Astrocyte (in vitro differentiated cells and primary cell): Measurements from ENCODE around the gene TIMP3. TPM values are rescaled to one million over a fixed set of nuclear protein-coding genes. Genes with fewer than 3 reads are reported as not detected.

Source experiments
- DNase-seq: peaks from one replicate; pipeline ENCODE4 v3.0.0-alpha.2; 2010; ENCODE audit warnings: low read depth
- FAIRE-seq: peaks from 2 replicates; lab custom pipeline; 2011; peaks lifted over from hg19 to GRCh38; lab: Jason Lieb, UNC
- H2AFZ ChIP-seq: 2 replicates; pipeline ENCODE4 v1.6.0; 2012; ENCODE audit warnings: low read depth, low read length, inconsistent platforms
- H3K27ac ChIP-seq: 2 replicates; pipeline ENCODE4 v1.5.1; 2011; ENCODE audit warnings: low read depth, low read length, inconsistent platforms
- H3K27me3 ChIP-seq: 2 replicates; pipeline ENCODE4 v1.6.0; 2011; ENCODE audit warnings: low read length, inconsistent platforms; ENCODE audit not compliant: insufficient read depth
- H3K36me3 ChIP-seq: 2 replicates; pipeline ENCODE4 v1.5.1; 2011; ENCODE audit warnings: low read length, inconsistent platforms; ENCODE audit not compliant: insufficient read depth
- H3K4me1 ChIP-seq: 2 replicates; pipeline ENCODE4 v1.5.1; 2011; ENCODE audit warnings: low read length, inconsistent platforms; ENCODE audit not compliant: insufficient read depth
- H3K4me2 ChIP-seq: 2 replicates; pipeline ENCODE4 v1.6.0; 2012; ENCODE audit warnings: low read length, inconsistent platforms
- H3K4me3 ChIP-seq: 2 replicates; pipeline ENCODE4 v1.5.1; 2011; ENCODE audit warnings: low read depth, mild to moderate bottlenecking, low read length, inconsistent platforms; ENCODE audit not compliant: insufficient read depth
- H3K79me2 ChIP-seq: 2 replicates; pipeline ENCODE4 v1.6.0; 2012; ENCODE audit warnings: mild to moderate bottlenecking, low read length, inconsistent platforms; ENCODE audit not compliant: insufficient read depth
- H3K9ac ChIP-seq: 2 replicates; pipeline ENCODE4 v1.6.0; 2012; ENCODE audit warnings: mild to moderate bottlenecking, low read length, inconsistent platforms
- H3K9me3 ChIP-seq: 2 replicates; pipeline ENCODE4 v1.5.1; 2012; ENCODE audit warnings: low read depth, mild to moderate bottlenecking, low read length, inconsistent platforms; ENCODE audit not compliant: insufficient read depth
- H4K20me1 ChIP-seq: 2 replicates; pipeline ENCODE4 v1.6.0; 2012; ENCODE audit warnings: low read length, inconsistent platforms; ENCODE audit not compliant: insufficient read depth
- H3K27ac Mint-ChIP-seq: one replicate; pipeline ENCODE4 v1.8.0; 2021; ENCODE audit warnings: mild to moderate bottlenecking, mixed read lengths; ENCODE audit not compliant: unreplicated experiment
- H3K27me3 Mint-ChIP-seq: one replicate; pipeline ENCODE4 v1.8.0; 2021; ENCODE audit warnings: low read depth, mixed read lengths; ENCODE audit not compliant: unreplicated experiment
- H3K36me3 Mint-ChIP-seq: one replicate; pipeline ENCODE4 v1.8.0; 2021; ENCODE audit warnings: low read depth, mixed read lengths; ENCODE audit not compliant: unreplicated experiment
- H3K4me1 Mint-ChIP-seq: one replicate; pipeline ENCODE4 v1.8.0; 2021; ENCODE audit warnings: low read depth, mixed read lengths; ENCODE audit not compliant: unreplicated experiment
- H3K4me3 Mint-ChIP-seq: one replicate; pipeline ENCODE4 v1.8.0; 2021; ENCODE audit warnings: mild to moderate bottlenecking, moderate library complexity, mixed read lengths; ENCODE audit not compliant: unreplicated experiment
- H3K9me3 Mint-ChIP-seq: one replicate; pipeline ENCODE4 v1.8.0; 2021; ENCODE audit warnings: mild to moderate bottlenecking, mixed read lengths; ENCODE audit not compliant: unreplicated experiment
- CTCF ChIP-seq: IDR thresholded peaks from 2 replicates; pipeline ENCODE4 v1.5.1; 2011; ENCODE audit warnings: low read depth, mild to moderate bottlenecking, inconsistent platforms, low read length, moderate library complexity; ENCODE audit not compliant: insufficient read depth
- EZH2 ChIP-seq: IDR thresholded peaks from 2 replicates; pipeline ENCODE4 v1.6.1; 2012; ENCODE audit warnings: mild to moderate bottlenecking, low read length, inconsistent platforms; ENCODE audit not compliant: insufficient read depth
- total RNA-seq: library from RNA; stranded (reverse); gene quantifications from 2 replicates; pipeline ENCODE4 v1.2.1, GENCODE V29; 2021

The TIMP3 gene
- total RNA-seq, 1 donor from 2014 or later: 145 TPM

DNA sequence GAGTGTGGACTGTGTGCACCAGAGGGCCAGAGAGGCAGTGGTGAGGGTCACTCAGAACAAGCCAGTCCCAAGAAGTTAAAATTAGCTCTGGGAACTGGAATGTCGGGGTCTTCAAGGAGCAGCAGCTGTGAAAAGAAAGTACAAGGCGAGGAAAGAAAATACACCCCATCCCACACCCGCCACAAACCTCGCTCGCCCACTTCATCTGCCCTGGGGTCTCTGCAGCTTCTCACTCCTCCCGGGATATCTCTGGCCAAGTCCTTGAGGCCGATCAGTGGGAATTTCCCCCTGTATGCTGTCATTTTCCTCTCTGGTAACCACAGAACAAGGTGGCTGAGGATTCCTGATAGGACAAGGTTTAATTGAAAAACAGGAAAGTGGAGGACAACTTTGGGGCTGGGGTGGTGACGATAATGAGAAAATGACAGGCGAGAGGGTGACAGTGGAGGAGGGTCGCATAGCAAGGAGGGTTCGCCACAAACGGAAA lies 36.3 kb upstream of the TIMP3 start:
- peaks cover 4% of the 10 kb centered on the region for H3K9me3 ChIP-seq
- Mint-ChIP-seq H3K4me1 (peaks cover 21% of the 10 kb centered on the region), H3K27ac (peak overlapping the region; percentile 35), H3K4me3 (no peak overlapping the region), H3K36me3 (no peaks in the 10 kb centered on the region), H3K27me3 (no peaks in the 10 kb centered on the region), H3K9me3 (peaks cover 15% of the 10 kb centered on the region)
- peak overlapping the region; percentile 39 for H2AFZ ChIP-seq
- DNase-seq: peak; percentile 47
- H3K27ac ChIP-seq: peak overlapping the region; percentile 41
- H3K4me3 ChIP-seq: no peak overlapping the region
- peaks cover 34% of the 10 kb centered on the region for H3K4me1 ChIP-seq
- no peaks in the 10 kb centered on the region for H3K36me3 ChIP-seq
- FAIRE-seq: no peak
- no peaks in the 10 kb centered on the region for H3K79me2 ChIP-seq
- H3K9ac ChIP-seq: peak overlapping the region; percentile 21
- no peak for TF ChIP-seq CTCF
- no peak for TF ChIP-seq EZH2
- peak overlapping the region; percentile 14 for H3K4me2 ChIP-seq
- H3K27me3 ChIP-seq: peaks cover 3% of the 10 kb centered on the region
- H4K20me1 ChIP-seq: no peaks in the 10 kb centered on the region

DNA sequence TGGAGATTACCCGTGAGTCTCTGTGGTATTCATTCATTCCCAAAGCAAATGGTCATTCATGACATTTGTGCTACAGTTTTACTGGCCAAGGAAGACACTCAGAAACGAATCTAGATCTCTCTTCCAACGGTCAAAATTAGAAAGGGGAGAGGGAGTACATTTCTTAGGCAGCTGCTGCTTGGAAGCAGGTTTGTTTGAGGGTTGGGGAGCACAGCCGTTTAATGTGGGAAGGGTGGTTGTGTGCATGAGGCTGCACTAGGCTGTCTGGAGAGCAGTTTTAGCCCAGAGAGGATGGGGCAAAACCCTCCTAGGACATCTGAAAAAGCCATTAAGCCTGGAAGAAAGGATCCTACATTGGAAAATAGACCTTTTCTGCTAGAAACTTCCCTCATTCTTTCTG lies 29.7 kb upstream of the TIMP3 start:
- Mint-ChIP-seq H3K4me1 (peaks cover under 1% of the 10 kb centered on the region), H3K27me3 (peaks cover 9% of the 10 kb centered on the region), H3K36me3 (no peaks in the 10 kb centered on the region), H3K4me3 (no peak overlapping the region), H3K27ac (no peak overlapping the region), H3K9me3 (peaks cover 5% of the 10 kb centered on the region)
- Histone ChIP-seq H3K4me1 (no peaks in the 10 kb centered on the region), H3K9ac (no peak overlapping the region), H3K27ac (no peak overlapping the region), H4K20me1 (no peaks in the 10 kb centered on the region), H3K4me3 (no peak overlapping the region), H3K79me2 (no peaks in the 10 kb centered on the region), H3K27me3 (peaks cover 3% of the 10 kb centered on the region), H3K9me3 (peaks cover 4% of the 10 kb centered on the region), H3K4me2 (no peak overlapping the region), H3K36me3 (no peaks in the 10 kb centered on the region), H2AFZ (no peak overlapping the region)
- DNase-seq: no peak
- no peak for FAIRE-seq
- TF ChIP-seq CTCF (no peak), EZH2 (no peak)

- Histone ChIP-seq H2AFZ (no peak overlapping the region), H3K79me2 (no peaks in the 10 kb centered on the region), H4K20me1 (no peaks in the 10 kb centered on the region), H3K27me3 (no peaks in the 10 kb centered on the region), H3K9me3 (no peaks in the 10 kb centered on the region), H3K4me1 (no peaks in the 10 kb centered on the region), H3K4me2 (no peak overlapping the region), H3K9ac (no peak overlapping the region), H3K36me3 (no peaks in the 10 kb centered on the region), H3K27ac (no peak overlapping the region), H3K4me3 (no peak overlapping the region)
- Mint-ChIP-seq H3K27ac (no peak overlapping the region), H3K4me3 (no peak overlapping the region), H3K4me1 (peaks cover 8% of the 10 kb centered on the region), H3K36me3 (no peaks in the 10 kb centered on the region), H3K27me3 (peaks cover 9% of the 10 kb centered on the region), H3K9me3 (peaks cover 5% of the 10 kb centered on the region)
- FAIRE-seq (no peak), DNase-seq (no peak)
- peak; percentile 21 for TF ChIP-seq CTCF
- TF ChIP-seq EZH2: no peak
Observed at GRCh38 chr22:32775957-32776356, 25.5 kb upstream of the TIMP3 start.
